ENCODE measurements around the gene LINGO1.

LINGO1 gene

DNA sequence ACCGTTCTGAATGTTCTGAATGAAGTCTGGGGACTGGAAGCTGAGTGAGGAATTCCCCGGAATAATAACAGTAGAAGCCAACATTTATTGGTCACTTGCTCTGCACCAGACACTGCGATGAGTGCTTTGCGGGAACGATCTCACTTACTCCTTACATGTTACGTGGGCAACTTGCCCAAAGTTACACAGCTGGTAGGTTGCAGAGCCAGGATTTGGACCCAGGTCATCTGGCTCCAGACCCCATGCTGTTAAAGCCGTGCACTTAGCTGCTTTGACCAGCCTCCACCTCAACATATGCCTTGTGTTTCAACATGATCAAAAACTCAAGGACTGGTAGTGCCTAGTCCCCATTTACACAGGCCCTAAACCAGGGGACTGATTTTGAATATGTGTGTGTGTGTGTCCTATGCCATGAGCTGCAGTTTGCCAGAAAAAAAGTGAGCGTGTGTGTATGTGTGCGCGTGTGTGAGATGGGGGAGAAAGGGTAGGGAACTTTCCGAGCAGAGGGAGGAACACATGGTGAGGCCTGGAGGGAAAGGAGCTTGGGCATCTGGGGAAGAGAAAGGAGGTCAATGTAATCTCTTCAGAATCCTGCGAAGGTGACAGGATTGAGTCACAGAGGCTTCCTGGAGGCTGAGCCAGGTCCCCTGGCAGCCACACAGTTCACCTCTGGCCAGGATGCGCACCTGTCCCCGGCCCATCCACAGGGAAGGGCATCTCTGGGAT is 28.9 kb downstream of the LINGO1 start:
- Histone ChIP-seq H3K36me3 (ENCODE audit: insufficient read depth, low read length) (no peaks in the 10 kb centered on the region), H3K4me1 (ENCODE audit: insufficient read depth, low read length) (peaks cover 31% of the 10 kb centered on the region), H3K27ac (ENCODE audit: low read depth, low read length) (no peak overlapping the region), H3K27me3 (ENCODE audit: insufficient read depth, low read length) (no peaks in the 10 kb centered on the region), H3K9me3 (ENCODE audit: insufficient read depth, low read depth, low read length) (no peaks in the 10 kb centered on the region), H3K9ac (ENCODE audit: low read depth, low read length) (no peak overlapping the region), H3K4me3 (ENCODE audit: low read length) (no peak overlapping the region; the same call in 1 of the 2 replicates)
- WGBS, result 85% methylated on average over 14 of the region's 14 CpGs

DNA sequence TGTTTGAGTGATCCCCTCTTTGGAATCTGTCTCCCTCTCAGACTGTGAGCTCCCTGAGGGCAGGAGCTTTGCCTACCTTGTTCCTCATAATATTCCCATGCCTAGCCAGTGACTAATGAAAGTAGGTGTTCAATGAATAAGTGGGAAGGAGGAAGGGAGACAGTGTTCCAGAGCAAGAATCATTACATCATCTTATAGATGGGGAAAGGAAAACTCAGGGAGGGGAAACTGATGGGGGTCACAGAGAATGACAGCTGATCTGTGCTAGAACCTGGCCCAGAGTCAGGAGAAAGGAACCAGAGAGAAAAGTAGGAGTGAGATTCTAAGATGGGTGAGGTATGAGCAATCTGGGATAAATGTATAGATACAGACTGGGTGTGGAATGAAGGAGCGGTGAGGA is 29.9 kb downstream of the LINGO1 start:
- 96% methylated on average over 1 of the region's 1 CpG for WGBS

DNA sequence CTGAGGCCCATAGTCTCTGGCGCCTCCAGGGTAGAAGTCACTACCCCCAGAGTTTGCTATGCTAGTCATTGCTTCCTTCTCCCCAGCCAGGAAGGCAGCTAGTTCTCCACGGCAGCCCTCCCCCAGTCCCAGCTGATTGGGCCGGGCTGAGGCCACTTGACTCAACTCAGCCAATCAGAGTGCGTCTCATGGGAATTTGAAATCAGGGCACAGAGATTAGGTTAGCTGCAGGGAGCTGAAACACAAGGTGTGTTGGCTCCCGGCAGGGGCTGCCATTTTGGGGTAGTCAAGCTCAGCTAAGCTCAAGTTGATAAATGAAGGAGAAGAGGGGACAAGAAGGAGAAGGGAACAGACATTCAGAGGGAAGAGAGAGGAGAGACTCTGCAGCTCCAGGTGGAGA is 32.8 kb downstream of the LINGO1 start:
- peaks cover 8% of the 10 kb centered on the region for H3K4me1 ChIP-seq (ENCODE audit: insufficient read depth, low read length)
- H3K36me3 ChIP-seq (ENCODE audit: insufficient read depth, low read length), result no peaks in the 10 kb centered on the region
- WGBS, result 72% methylated on average over 5 of the region's 5 CpGs
- H3K9me3 ChIP-seq (ENCODE audit: insufficient read depth, low read depth, low read length), result no peaks in the 10 kb centered on the region
- no peak overlapping the region for H3K4me3 ChIP-seq (ENCODE audit: low read length)
- H3K9ac ChIP-seq (ENCODE audit: low read depth, low read length), result no peak overlapping the region
- H3K27me3 ChIP-seq (ENCODE audit: insufficient read depth, low read length), result no peaks in the 10 kb centered on the region
- H3K27ac ChIP-seq (ENCODE audit: low read depth, low read length), result no peak overlapping the region

More for the DNA sequence above, 29.9 kb downstream of the LINGO1 start:
- peaks cover 30% of the 10 kb centered on the region for H3K4me1 ChIP-seq (ENCODE audit: insufficient read depth, low read length)
- no peaks in the 10 kb centered on the region for H3K27me3 ChIP-seq (ENCODE audit: insufficient read depth, low read length)
- no peak overlapping the region for H3K27ac ChIP-seq (ENCODE audit: low read depth, low read length)
- H3K9ac ChIP-seq (ENCODE audit: low read depth, low read length), result no peak overlapping the region
- no peak overlapping the region for H3K4me3 ChIP-seq (ENCODE audit: low read length)
- no peaks in the 10 kb centered on the region for H3K36me3 ChIP-seq (ENCODE audit: insufficient read depth, low read length)
- no peaks in the 10 kb centered on the region for H3K9me3 ChIP-seq (ENCODE audit: insufficient read depth, low read depth, low read length)

DNA sequence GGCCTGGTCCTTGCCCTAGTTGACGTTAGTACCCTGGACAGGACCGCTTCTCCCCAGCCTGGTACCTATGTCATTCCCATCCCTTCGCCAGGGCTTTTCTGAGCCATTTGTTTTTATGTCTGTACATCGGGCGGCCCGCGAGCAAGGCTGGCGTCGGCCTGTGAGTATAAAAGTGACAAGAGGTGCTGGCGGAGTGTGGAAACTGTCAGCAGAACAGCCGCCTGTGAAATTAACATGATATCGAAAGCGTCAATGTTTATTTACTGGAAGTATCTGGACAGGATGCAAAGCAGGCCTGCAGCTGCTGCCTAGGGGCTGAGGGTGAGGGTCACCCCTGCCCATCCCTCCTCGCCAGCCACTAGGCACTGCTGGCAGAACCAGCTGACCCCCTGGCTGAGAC is 33.4 kb downstream of the LINGO1 start:
- Histone ChIP-seq H3K4me1 (ENCODE audit: insufficient read depth, low read length) (peaks cover 4% of the 10 kb centered on the region; the same call in 1 of the 2 replicates), H3K9me3 (ENCODE audit: insufficient read depth, low read depth, low read length) (no peaks in the 10 kb centered on the region), H3K27ac (ENCODE audit: low read depth, low read length) (no peak overlapping the region), H3K27me3 (ENCODE audit: insufficient read depth, low read length) (no peaks in the 10 kb centered on the region), H3K9ac (ENCODE audit: low read depth, low read length) (no peak overlapping the region), H3K36me3 (ENCODE audit: insufficient read depth, low read length) (no peaks in the 10 kb centered on the region), H3K4me3 (ENCODE audit: low read length) (no peak overlapping the region)
- WGBS, result 95% methylated on average over 14 of the region's 14 CpGs

DNA sequence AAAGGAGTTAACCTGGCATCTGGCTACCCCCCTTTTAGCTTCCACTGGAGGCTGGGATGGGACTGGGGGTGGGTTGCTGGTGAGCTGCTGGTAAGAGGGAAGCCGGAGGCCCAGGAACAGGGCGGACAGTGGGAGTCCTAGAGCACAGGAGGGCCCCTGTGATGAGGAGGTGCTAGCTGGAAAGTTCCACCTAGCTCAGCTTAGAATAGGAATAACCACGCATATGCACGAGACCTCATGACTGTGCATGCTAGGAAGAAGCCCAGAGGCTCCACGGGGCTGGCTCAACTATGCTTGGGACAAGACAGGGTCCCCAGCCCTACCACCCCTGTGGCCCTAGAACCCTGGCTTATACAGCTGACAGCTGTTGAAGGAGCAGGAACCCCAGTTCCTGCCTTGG is 34.1 kb downstream of the LINGO1 start:
- H3K36me3 ChIP-seq (ENCODE audit: insufficient read depth, low read length), result no peaks in the 10 kb centered on the region
- no peak overlapping the region for H3K4me3 ChIP-seq (ENCODE audit: low read length)
- H3K9ac ChIP-seq (ENCODE audit: low read depth, low read length), result no peak overlapping the region
- no peaks in the 10 kb centered on the region for H3K27me3 ChIP-seq (ENCODE audit: insufficient read depth, low read length)
- WGBS, result 92% methylated on average over 5 of the region's 5 CpGs
- H3K27ac ChIP-seq (ENCODE audit: low read depth, low read length), result no peak overlapping the region
- peaks cover 4% of the 10 kb centered on the region; the same call in 1 of the 2 replicates for H3K4me1 ChIP-seq (ENCODE audit: insufficient read depth, low read length)
- H3K9me3 ChIP-seq (ENCODE audit: insufficient read depth, low read depth, low read length), result no peaks in the 10 kb centered on the region

DNA sequence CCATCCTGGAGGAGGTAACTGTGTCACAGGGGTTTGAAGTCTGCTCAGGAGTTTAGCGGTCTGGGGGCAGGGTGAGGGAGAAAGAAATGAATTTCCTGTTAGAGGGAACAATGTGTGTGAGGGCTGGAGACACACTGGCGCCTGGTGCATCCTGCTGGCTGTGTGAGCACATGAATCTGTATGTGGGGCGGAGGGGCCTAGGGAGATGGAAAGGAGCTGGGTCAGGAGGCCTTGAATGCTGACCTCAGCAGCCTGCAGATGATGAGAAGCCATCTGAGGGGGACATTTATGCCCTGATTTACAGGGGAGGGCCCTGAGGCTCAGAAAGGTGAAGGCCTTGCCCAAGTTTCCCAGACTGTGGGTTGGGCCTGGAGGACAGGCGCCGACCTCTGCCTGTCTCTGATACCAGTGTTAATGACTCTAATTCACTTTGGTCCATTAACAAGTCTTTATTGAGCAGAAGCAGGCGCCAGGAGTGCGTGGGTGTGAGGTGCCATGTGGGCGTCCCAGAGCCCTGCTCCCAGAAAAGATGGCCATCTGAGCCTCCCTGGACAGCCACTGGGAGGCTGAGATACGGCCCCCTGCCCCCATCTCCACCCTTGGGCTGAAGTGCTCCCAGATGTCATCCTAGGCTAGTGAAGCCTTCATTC is 34.8 kb downstream of the LINGO1 start:
- Histone ChIP-seq H3K27me3 (ENCODE audit: insufficient read depth, low read length) (no peaks in the 10 kb centered on the region), H3K36me3 (ENCODE audit: insufficient read depth, low read length) (no peaks in the 10 kb centered on the region), H3K9ac (ENCODE audit: low read depth, low read length) (no peak overlapping the region), H3K4me1 (ENCODE audit: insufficient read depth, low read length) (peaks cover 4% of the 10 kb centered on the region; the same call in 1 of the 2 replicates), H3K4me3 (ENCODE audit: low read length) (no peak overlapping the region), H3K27ac (ENCODE audit: low read depth, low read length) (no peak overlapping the region), H3K9me3 (ENCODE audit: insufficient read depth, low read depth, low read length) (no peaks in the 10 kb centered on the region)
- 86% methylated on average over 9 of the region's 9 CpGs for WGBS

DNA sequence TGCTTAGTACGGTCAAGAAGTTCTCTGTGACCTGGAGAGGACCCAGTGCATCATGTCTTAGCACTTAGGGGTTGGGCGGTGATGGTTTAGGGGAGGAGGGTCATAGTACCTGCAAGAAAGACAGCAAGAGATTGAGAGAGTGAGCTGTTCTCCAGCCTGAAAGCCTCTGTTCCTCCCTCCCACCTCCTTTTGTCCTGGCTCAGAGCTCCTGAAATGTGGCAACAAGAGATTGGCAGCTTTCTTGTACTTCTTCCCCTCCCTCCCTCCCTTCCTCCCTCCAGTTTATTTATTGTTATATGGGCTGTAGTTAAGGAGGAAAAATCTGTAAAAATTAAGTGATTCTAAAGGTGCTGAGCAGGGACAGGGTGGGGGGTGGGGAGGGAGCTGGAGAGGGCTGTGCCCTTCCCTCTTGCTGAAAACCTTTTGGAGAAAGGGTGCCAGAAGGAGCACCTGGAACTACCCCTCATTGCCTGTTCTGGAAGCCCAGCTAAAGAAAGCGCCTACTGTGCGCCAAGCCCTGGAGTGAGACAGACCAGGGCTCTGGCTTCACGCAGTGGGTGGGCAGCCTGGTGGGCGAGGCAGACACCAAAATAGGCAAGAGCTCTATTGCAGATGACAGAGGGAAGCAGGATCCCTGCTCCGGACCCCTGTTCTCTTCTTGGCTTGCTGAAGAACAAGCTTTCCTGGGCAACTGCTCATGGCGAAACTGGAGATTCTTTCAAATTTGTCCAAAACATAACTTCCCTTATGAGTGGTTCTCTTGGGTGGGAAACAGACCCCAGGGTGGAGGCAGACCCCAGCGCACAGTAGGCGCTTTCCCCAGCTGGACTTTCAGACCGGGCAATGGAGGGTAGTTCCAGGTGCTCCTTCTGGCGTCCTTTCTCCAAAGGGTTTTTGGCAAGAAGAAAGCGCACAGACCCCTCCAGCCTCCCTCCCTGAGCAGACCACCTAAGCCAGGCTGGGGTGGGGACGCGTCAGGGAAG is 35.6 kb downstream of the LINGO1 start:
- no peak overlapping the region for H3K27ac ChIP-seq (ENCODE audit: low read depth, low read length)
- 91% methylated on average over 15 of the region's 15 CpGs for WGBS
- peaks cover 4% of the 10 kb centered on the region; the same call in 1 of the 2 replicates for H3K4me1 ChIP-seq (ENCODE audit: insufficient read depth, low read length)
- H3K9ac ChIP-seq (ENCODE audit: low read depth, low read length), result no peak overlapping the region
- no peaks in the 10 kb centered on the region for H3K27me3 ChIP-seq (ENCODE audit: insufficient read depth, low read length)
- H3K4me3 ChIP-seq (ENCODE audit: low read length), result no peak overlapping the region
- no peaks in the 10 kb centered on the region for H3K36me3 ChIP-seq (ENCODE audit: insufficient read depth, low read length)
- no peaks in the 10 kb centered on the region for H3K9me3 ChIP-seq (ENCODE audit: insufficient read depth, low read depth, low read length)

DNA sequence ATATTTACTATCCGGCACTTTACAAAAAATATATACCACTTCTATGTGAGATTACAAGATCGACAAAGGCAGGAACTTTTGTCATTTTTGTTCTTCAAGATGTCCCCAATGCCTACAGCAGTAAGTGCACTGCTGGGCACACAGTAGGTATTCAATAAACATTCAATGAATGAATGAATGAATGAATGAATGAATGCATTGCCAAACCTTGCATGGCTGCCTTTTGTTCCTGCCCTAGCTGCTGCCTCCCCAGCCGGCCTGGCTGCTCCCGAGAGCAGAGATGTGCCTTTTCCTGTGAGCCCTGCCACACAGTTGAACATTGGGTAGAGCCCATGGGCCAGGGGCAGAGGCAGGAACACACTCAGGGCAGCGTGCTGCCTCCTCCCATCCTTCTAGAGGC is 37.5 kb downstream of the LINGO1 start:
- H3K27ac ChIP-seq (ENCODE audit: low read depth, low read length), result no peak overlapping the region
- no peak overlapping the region for H3K4me3 ChIP-seq (ENCODE audit: low read length)
- peaks cover 3% of the 10 kb centered on the region; the same call in 1 of the 2 replicates for H3K4me1 ChIP-seq (ENCODE audit: insufficient read depth, low read length)
- no peak overlapping the region for H3K9ac ChIP-seq (ENCODE audit: low read depth, low read length)
- 83% methylated on average over 4 of the region's 5 CpGs for WGBS
- H3K36me3 ChIP-seq (ENCODE audit: insufficient read depth, low read length), result no peaks in the 10 kb centered on the region
- H3K27me3 ChIP-seq (ENCODE audit: insufficient read depth, low read length), result no peaks in the 10 kb centered on the region
- no peaks in the 10 kb centered on the region for H3K9me3 ChIP-seq (ENCODE audit: insufficient read depth, low read depth, low read length)

DNA sequence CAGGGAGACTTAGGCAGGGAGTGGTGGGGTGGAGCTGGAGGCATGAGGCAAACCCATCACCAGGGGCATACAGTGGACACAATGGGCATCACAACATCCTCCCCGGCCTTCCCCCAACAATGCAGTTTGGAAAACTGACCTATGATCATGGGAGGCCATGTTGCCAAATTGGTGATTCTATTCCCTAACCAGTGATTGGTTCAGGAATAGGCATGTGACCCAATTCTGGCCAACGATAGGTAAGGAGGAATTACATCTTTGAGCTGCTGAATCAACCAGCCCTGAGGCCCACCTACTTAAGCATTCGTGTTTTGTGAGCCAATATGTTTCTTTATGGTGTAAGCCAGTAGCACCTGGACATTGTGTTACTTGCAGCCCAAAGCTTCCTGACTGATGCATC is 40.0 kb downstream of the LINGO1 start:
- Histone ChIP-seq H3K9ac (ENCODE audit: low read depth, low read length) (no peak overlapping the region), H3K27ac (ENCODE audit: low read depth, low read length) (no peak overlapping the region), H3K4me3 (ENCODE audit: low read length) (no peak overlapping the region), H3K4me1 (ENCODE audit: insufficient read depth, low read length) (no peaks in the 10 kb centered on the region), H3K9me3 (ENCODE audit: insufficient read depth, low read depth, low read length) (no peaks in the 10 kb centered on the region), H3K36me3 (ENCODE audit: insufficient read depth, low read length) (no peaks in the 10 kb centered on the region), H3K27me3 (ENCODE audit: insufficient read depth, low read length) (no peaks in the 10 kb centered on the region)
- 64% methylated on average over 3 of the region's 3 CpGs for WGBS

DNA sequence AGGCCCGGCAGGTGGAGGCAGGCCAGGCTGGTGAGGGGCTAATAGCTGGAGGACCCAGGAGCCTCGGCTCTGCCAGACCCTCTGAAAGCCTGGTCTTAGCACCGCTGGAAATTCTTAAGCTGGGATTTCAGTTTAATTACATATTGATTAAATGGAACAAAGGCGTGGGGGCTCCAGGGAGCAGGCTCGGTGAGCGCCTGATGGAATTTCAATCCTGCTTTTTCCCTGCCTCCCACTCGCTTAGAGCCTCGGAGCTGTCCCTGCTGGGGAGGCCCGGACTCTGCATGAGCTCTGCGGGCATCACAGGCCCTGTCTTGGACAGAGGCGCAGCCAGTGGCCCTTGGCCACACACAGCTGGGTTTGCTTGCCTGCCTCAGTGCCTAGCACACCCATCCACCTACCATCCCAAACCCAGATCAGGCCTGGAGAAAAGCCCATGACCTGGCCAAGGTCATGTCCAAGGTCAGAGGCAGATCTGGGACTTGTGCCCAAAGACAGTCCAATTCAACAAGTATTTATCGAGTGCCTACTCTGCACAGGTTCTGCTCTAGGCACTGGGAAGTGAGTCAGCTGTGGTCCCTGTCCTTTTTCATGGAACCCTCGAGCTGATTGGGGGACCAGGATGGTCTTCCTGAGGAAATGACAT is 40.6 kb downstream of the LINGO1 start:
- Histone ChIP-seq H3K4me3 (ENCODE audit: low read length) (no peak overlapping the region), H3K9me3 (ENCODE audit: insufficient read depth, low read depth, low read length) (no peaks in the 10 kb centered on the region), H3K36me3 (ENCODE audit: insufficient read depth, low read length) (no peaks in the 10 kb centered on the region), H3K4me1 (ENCODE audit: insufficient read depth, low read length) (no peaks in the 10 kb centered on the region), H3K27ac (ENCODE audit: low read depth, low read length) (0 out of 2 replicates have a peak overlapping the region, but pooled peaks have one; percentile 13), H3K27me3 (ENCODE audit: insufficient read depth, low read length) (no peaks in the 10 kb centered on the region), H3K9ac (ENCODE audit: low read depth, low read length) (no peak overlapping the region)
- 74% methylated on average over 13 of the region's 13 CpGs for WGBS

Data from HUES64 (cell line).